K562 (cell line): ENCODE measurements around the gene FNDC11. TPM values are rescaled to one million over a fixed set of nuclear protein-coding genes. Genes with fewer than 3 reads are reported as not detected.

Experiments
- ATAC-seq: fragments of 200-7000 bp; cut with Tn5 transposase; 3 replicates; pipeline ENCODE4 v1.9.1; 2020; ENCODE audit warnings: moderate library complexity
- BruUV-seq: library from RNA; stranded (reverse); fragments of 400-500 nt; replicated peaks from 2 replicates; lab custom pipeline; 2021; lab: Mats Ljungman, UMichigan
- CTCF ChIA-PET: fragments of 300-600 bp; formaldehyde crosslinking; extraction: SDS; loops from one replicate; lab custom pipeline; 2021; ENCODE audit warnings: low intra/inter-chr PET ratio; lab: Yijun Ruan, JAX
- POLR2A ChIA-PET: fragments of 300-600, 350-650 bp; sonication (Branson Sonifier 250); formaldehyde crosslinking; extraction: SDS; loops from one replicate; lab custom pipeline; 2021; ENCODE audit warnings: antibody characterized with exemption, inconsistent platforms; lab: Yijun Ruan, JAX
- DNase-seq, 4 experiments: peaks; one replicate each; pipeline versions ENCODE4 v3.0.0 to v3.0.0-alpha.2; 2011 to 2018; ENCODE audit warnings: low spot score in 3 of 4, mixed read lengths in 3 of 4; ENCODE audit errors: extremely low read depth in 1 of 4
- FAIRE-seq: peaks from 2 replicates; lab custom pipeline; 2011; peaks lifted over from hg19 to GRCh38; lab: Jason Lieb, UNC
- H2AFZ ChIP-seq: 2 replicates; pipeline ENCODE4 v1.6.0; 2011; ENCODE audit warnings: low read depth, low read length, control low read depth, inconsistent platforms
- H3K27ac ChIP-seq: fragments of 200-600 bp; 3 replicates; pipeline ENCODE4 v1.8.0; 2011; ENCODE audit warnings: low read depth, mild to moderate bottlenecking, control low read depth, inconsistent platforms, low read length, moderate library complexity, mixed read lengths; ENCODE audit errors: extremely low read depth
- H3K27me3 ChIP-seq, 2 experiments: fragments of 300-600 bp in 1 of 2; 2 replicates in 1 of 2; 3 replicates in 1 of 2; pipeline versions ENCODE4 v1.6.0 to v1.8.0; 2011; ENCODE audit warnings: inconsistent platforms in 2 of 2, low read length in 2 of 2, mild to moderate bottlenecking in 1 of 2, mixed read lengths in 1 of 2, moderate library complexity in 1 of 2; ENCODE audit not compliant: control insufficient read depth in 2 of 2, insufficient read depth in 2 of 2
- H3K36me3 ChIP-seq: fragments of 300-600 bp; 3 replicates; pipeline ENCODE4 v1.8.0; 2011; ENCODE audit warnings: mild to moderate bottlenecking, low read length, inconsistent platforms; ENCODE audit not compliant: control insufficient read depth, insufficient read depth
- H3K4me1 ChIP-seq, 2 experiments: fragments of 200-600 bp in 1 of 2; replicated peaks in 1 of 2; 2 replicates in 1 of 2; 3 replicates in 1 of 2; pipeline versions ENCODE4 v1.5.1 to v1.8.0; 2011; ENCODE audit warnings: inconsistent platforms in 2 of 2, low read length in 2 of 2, mild to moderate bottlenecking in 1 of 2, mixed read lengths in 1 of 2, moderate library complexity in 1 of 2; ENCODE audit not compliant: control insufficient read depth in 2 of 2, insufficient read depth in 2 of 2
- H3K4me2 ChIP-seq: 2 replicates; pipeline ENCODE4 v1.6.1; 2011; ENCODE audit warnings: low read length, control low read depth, inconsistent platforms, mixed read lengths; ENCODE audit not compliant: insufficient read depth
- H3K4me3 ChIP-seq: fragments of 200-600 bp; sonication (generic), shearing (Covaris generic); 2 replicates; pipeline ENCODE4 v1.5.1; 2016; ENCODE audit warnings: control low read depth, inconsistent platforms
- H3K79me2 ChIP-seq: fragments of 200-600 bp; 3 replicates; pipeline ENCODE4 v1.8.0; 2011; ENCODE audit warnings: low read length, inconsistent platforms; ENCODE audit not compliant: control insufficient read depth, insufficient read depth
- H3K9ac ChIP-seq, 2 experiments: 2 replicates each; pipeline versions ENCODE4 v1.6.0 to v1.6.1; 2011; ENCODE audit warnings: low read depth in 2 of 2, low read length in 2 of 2, control low read depth in 1 of 2, inconsistent platforms in 1 of 2, mild to moderate bottlenecking in 1 of 2, mixed read lengths in 1 of 2; ENCODE audit not compliant: insufficient read depth in 1 of 2
- H3K9me1 ChIP-seq: one replicate; pipeline ENCODE4 v1.6.0; 2011; ENCODE audit warnings: inconsistent platforms, mild to moderate bottlenecking, low read length, moderate library complexity; ENCODE audit not compliant: control insufficient read depth, insufficient read depth
- H3K9me3 ChIP-seq: replicated peaks from 2 replicates; pipeline ENCODE4 v1.5.1; 2011; ENCODE audit warnings: low read depth, low read length, inconsistent platforms; ENCODE audit not compliant: control insufficient read depth, insufficient read depth
- H4K20me1 ChIP-seq: replicated peaks from 2 replicates; pipeline ENCODE4 v1.6.1; 2011; ENCODE audit warnings: low read length, inconsistent platforms, mixed read lengths; ENCODE audit not compliant: control insufficient read depth, insufficient read depth
- GATAD2B ChIP-seq: fragments of 450-650 bp; IDR thresholded peaks from 2 replicates; pipeline ENCODE4 v1.6.1; 2017; ENCODE audit warnings: mild to moderate bottlenecking, borderline replicate concordance
- HDAC6 ChIP-seq: IDR thresholded peaks from 2 replicates; pipeline ENCODE4 v1.6.1; 2012; ENCODE audit warnings: low read depth, mild to moderate bottlenecking, control low read depth, inconsistent platforms, low read length, moderate library complexity
- HNRNPL ChIP-seq: fragments of 200-400 bp; formaldehyde crosslinking; IDR thresholded peaks from 2 replicates; pipeline ENCODE4 v1.6.1; 2017; ENCODE audit warnings: low read depth, mild to moderate bottlenecking, low read length
- NR3C1 ChIP-seq: sonication (generic); formaldehyde crosslinking; IDR thresholded peaks from 2 replicates; pipeline ENCODE4 v1.8.1; 2022; ENCODE audit warnings: missing genetic modification reagents
- SREBF2 ChIP-seq: sonication (generic); formaldehyde crosslinking; IDR thresholded peaks from 2 replicates; pipeline ENCODE4 v1.4.0; 2020; ENCODE audit warnings: mild to moderate bottlenecking, missing genetic modification reagents
- TAL1 ChIP-seq: fragments of 450-650 bp; IDR thresholded peaks from 2 replicates; pipeline ENCODE4 v1.6.1; 2016; ENCODE audit warnings: mild to moderate bottlenecking
- YY1 ChIP-seq, 3 experiments: IDR thresholded peaks; 2 replicates each; pipeline ENCODE4 v1.6.1; 2011; ENCODE audit warnings: low read length in 2 of 3, mild to moderate bottlenecking in 2 of 3, moderate library complexity in 2 of 3, borderline replicate concordance in 1 of 3, control low read depth in 1 of 3, low read depth in 1 of 3; ENCODE audit not compliant: insufficient read depth in 3 of 3, insufficient replicate concordance in 2 of 3, control insufficient read depth in 1 of 3, insufficient read length in 1 of 3; ENCODE audit errors: extremely low read depth in 1 of 3
- ZFX ChIP-seq: sonication (generic); formaldehyde crosslinking; IDR thresholded peaks from 2 replicates; pipeline ENCODE4 v1.8.0; 2022; ENCODE audit warnings: mild to moderate bottlenecking, missing genetic modification reagents, moderate library complexity
- ZNF384 ChIP-seq: IDR thresholded peaks from 2 replicates; pipeline ENCODE4 v1.6.1; 2012; ENCODE audit warnings: low read depth, low read length, improper control_type of control experiment
- ZNF707 ChIP-seq: fragments of 250-450 bp; sonication (Bioruptor Pico); conservative IDR thresholded peaks from 2 replicates; pipeline ENCODE4 v1.8.0; 2022; ENCODE audit warnings: inconsistent platforms, mild to moderate bottlenecking, moderate library complexity
- WGBS: fragments of 100-300 bp; shearing (Covaris generic); methylation state at CpG from one replicate; pipeline ENCODE4 v1.1.6; 2016; ENCODE audit warnings: low coverage, mixed read lengths; ENCODE audit not compliant: insufficient coverage; ENCODE audit errors: missing lambda C conversion rate; 5-methylcytosine and 5-hydroxymethylcytosine counted together
- in situ Hi-C: fragments of 300-500 bp; cut with MboI; formaldehyde crosslinking; loops from 4 replicates; pipeline ENCODE4 v1.15.0; 2018; ENCODE audit warnings: inconsistent platforms, mixed read lengths
- intact Hi-C: fragments of 100-400 bp; cut with micrococcal nuclease; formaldehyde crosslinking; loops from 2 replicates; pipeline ENCODE4 v1.14.2; 2022
- polyA plus RNA-seq, 8 experiments: library from polyadenylated mRNA; depleted of rRNA in 4 of 8; stranded (reverse) in 5 of 8; unstranded in 3 of 8; fragments of >200 nt; fragmentation: Nextera tagmentation in 2 of 8; fragmentation: Illumina TruSeq in 1 of 8; extraction: Ambion mirVana in 2 of 8; extraction: Trizol in 1 of 8; gene quantifications; 2 replicates each; pipeline versions ENCODE4 v1.2.1 to v1.2.3, GENCODE V29; 2011 to 2014; ENCODE audit warnings: inconsistent platforms in 1 of 8, missing spikeins in 1 of 8
- total RNA-seq, 7 experiments: library from RNA; depleted of rRNA in 6 of 7; stranded (reverse); fragments of >200 nt in 6 of 7; fragmentation: Illumina TruSeq in 2 of 7; extraction: Trizol in 2 of 7; gene quantifications; 2 replicates each; pipeline versions ENCODE4 v1.2.1 to v1.2.3, GENCODE V29; 2011 to 2021; ENCODE audit warnings: low replicate concordance in 1 of 7
- TF ChIP-seq, protein P1 (sequence below): sonication (generic); formaldehyde crosslinking; IDR thresholded peaks from 2 replicates; pipeline ENCODE4 v1.9.0; 2022; ENCODE audit warnings: mild to moderate bottlenecking, missing genetic modification reagents
- TF ChIP-seq, protein P2 (sequence below), 2 experiments: IDR thresholded peaks; 2 replicates each; pipeline ENCODE4 v1.6.1; 2011; ENCODE audit warnings: borderline replicate concordance in 1 of 2, control low read depth in 1 of 2, low read depth in 1 of 2, low read length in 1 of 2, mild to moderate bottlenecking in 1 of 2, mixed read lengths in 1 of 2, moderate library complexity in 1 of 2; ENCODE audit not compliant: insufficient read depth in 1 of 2, insufficient read length in 1 of 2, poor library complexity in 1 of 2, severe bottlenecking in 1 of 2; ENCODE audit errors: extremely low read depth in 1 of 2
- TF ChIP-seq, protein P3 (sequence below): sonication (generic); formaldehyde crosslinking; IDR thresholded peaks from 2 replicates; pipeline ENCODE4 v1.8.1; 2023; ENCODE audit warnings: mild to moderate bottlenecking, missing genetic modification reagents

The FNDC11 gene
- total and polyA plus RNA-seq, 9 of the 15 experiments (the other 6 are each of a cell fraction or from before 2014, with no cell fraction given), result 0.08 to 2.3 (median 0.64) TPM; not detected in 2

DNA sequence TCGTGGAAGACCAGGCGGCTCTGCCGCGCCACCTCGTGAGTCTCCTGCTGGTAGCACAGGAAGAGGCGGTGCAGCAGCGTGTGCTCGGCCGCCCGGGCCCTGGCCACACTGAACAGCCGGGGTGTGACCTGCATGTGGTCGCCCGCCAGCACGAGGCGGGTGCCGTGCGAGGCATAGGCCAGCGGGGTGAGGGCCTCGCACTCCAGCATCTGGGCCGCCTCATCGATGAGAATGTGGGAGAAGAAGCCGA lies 13.1 kb downstream of the FNDC11 start:
- CTCF ChIA-PET, result interaction anchor here (0.6 kb wide), 1 partner anchor 127 kb away, joined by 3 read pairs; no protein-coding TSS in a partner anchor
- H3K9ac ChIP-seq, result no peak overlapping the region
- ATAC-seq, result no peak
- no peaks in the 10 kb centered on the region for H3K36me3 ChIP-seq
- DNase-seq, result no peak
- intact Hi-C loops (no loop called here), in situ Hi-C loops (no loop called here)
- H4K20me1 ChIP-seq, result no peaks in the 10 kb centered on the region
- H3K4me1 ChIP-seq, result peaks cover 0 to 89% of the 10 kb centered on the region in 2 experiments; a peak in 3 of 5 replicates
- POLR2A ChIA-PET, result interaction anchor here (0.6 to 1.0 kb wide), 2 partner anchors 11 to 197 kb away, joined by 3 read pairs; no protein-coding TSS in a partner anchor
- peaks cover 0 to 24% of the 10 kb centered on the region in 2 experiments; a peak in 2 of 5 replicates for H3K27me3 ChIP-seq
- no peak overlapping the region for H3K4me2 ChIP-seq
- H3K9me1 ChIP-seq, result no peaks in the 10 kb centered on the region
- H3K79me2 ChIP-seq, result no peaks in the 10 kb centered on the region
- BruUV-seq, result no TSS peak
- H3K9me3 ChIP-seq, result no peaks in the 10 kb centered on the region
- H3K27ac ChIP-seq, result no peak overlapping the region
- no peak overlapping the region for H2AFZ ChIP-seq
- H3K4me3 ChIP-seq, result no peak overlapping the region
- TF ChIP-seq YY1 (IDR thresholded peaks at IDR 0.05; ENCODE audit: borderline replicate concordance in 1 of 3, control insufficient read depth in 1 of 3, extremely low read depth in 1 of 3, insufficient read depth in 3 of 3, insufficient read length in 1 of 3, insufficient replicate concordance in 2 of 3, low read depth in 1 of 3, low read length in 2 of 3) (no peak), ZFX (CRISPR knock-in tag) (no peak), TAL1 (no peak), GATAD2B (no peak), ZNF707 (CRISPR knock-in tag) (no peak), SREBF2 (CRISPR knock-in tag) (no peak), ZNF384 (no peak), HNRNPL (0 out of 2 replicates have a peak, but pooled peaks have one; percentile 21), NR3C1 (peak; percentile 21; the same call in 1 of the 2 replicates), HDAC6 (no peak)
- TF ChIP-seq, protein P1, sequence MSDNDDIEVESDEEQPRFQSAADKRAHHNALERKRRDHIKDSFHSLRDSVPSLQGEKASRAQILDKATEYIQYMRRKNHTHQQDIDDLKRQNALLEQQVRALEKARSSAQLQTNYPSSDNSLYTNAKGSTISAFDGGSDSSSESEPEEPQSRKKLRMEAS (CRISPR knock-in tag), result peak; percentile 55
- TF ChIP-seq, protein P2, sequence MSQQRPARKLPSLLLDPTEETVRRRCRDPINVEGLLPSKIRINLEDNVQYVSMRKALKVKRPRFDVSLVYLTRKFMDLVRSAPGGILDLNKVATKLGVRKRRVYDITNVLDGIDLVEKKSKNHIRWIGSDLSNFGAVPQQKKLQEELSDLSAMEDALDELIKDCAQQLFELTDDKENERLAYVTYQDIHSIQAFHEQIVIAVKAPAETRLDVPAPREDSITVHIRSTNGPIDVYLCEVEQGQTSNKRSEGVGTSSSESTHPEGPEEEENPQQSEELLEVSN (IDR thresholded peaks at IDR 0.05; ENCODE audit: borderline replicate concordance in 1 of 2, extremely low read depth in 1 of 2, insufficient read depth in 1 of 2, insufficient read length in 1 of 2, low read depth in 1 of 2, low read length in 1 of 2, poor library complexity in 1 of 2, severe bottlenecking in 1 of 2), result peak in 1 of 2 experiments; percentile 46
- TF ChIP-seq, protein P3, sequence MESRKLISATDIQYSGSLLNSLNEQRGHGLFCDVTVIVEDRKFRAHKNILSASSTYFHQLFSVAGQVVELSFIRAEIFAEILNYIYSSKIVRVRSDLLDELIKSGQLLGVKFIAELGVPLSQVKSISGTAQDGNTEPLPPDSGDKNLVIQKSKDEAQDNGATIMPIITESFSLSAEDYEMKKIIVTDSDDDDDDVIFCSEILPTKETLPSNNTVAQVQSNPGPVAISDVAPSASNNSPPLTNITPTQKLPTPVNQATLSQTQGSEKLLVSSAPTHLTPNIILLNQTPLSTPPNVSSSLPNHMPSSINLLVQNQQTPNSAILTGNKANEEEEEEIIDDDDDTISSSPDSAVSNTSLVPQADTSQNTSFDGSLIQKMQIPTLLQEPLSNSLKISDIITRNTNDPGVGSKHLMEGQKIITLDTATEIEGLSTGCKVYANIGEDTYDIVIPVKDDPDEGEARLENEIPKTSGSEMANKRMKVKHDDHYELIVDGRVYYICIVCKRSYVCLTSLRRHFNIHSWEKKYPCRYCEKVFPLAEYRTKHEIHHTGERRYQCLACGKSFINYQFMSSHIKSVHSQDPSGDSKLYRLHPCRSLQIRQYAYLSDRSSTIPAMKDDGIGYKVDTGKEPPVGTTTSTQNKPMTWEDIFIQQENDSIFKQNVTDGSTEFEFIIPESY (CRISPR knock-in tag), result peak; percentile 98
- WGBS, result 70% methylated on average over 21 of the region's 22 CpGs
- FAIRE-seq, result no peak
